Neural cell (in vitro differentiated cells): ENCODE measurements around the gene ITPRID1. TPM values are rescaled to one million over a fixed set of nuclear protein-coding genes. Genes with fewer than 3 reads are reported as not detected.

Source experiments
- H2AFZ ChIP-seq: fragments of 200-600, 300-800 bp; sonication (generic), shearing (Covaris generic); 2 replicates; pipeline ENCODE4 v1.6.0; 2014; ENCODE audit warnings: low read depth, mild to moderate bottlenecking, antibody characterized with exemption, low read length, moderate library complexity
- H3F3A ChIP-seq: fragments of 200-600 bp; shearing (Covaris generic); 2 replicates; pipeline ENCODE4 v1.6.1; 2016; ENCODE audit warnings: mild to moderate bottlenecking, moderate library complexity, mixed read lengths, antibody characterized with exemption, low read length; ENCODE audit not compliant: insufficient read depth, poor library complexity, severe bottlenecking
- H3K27ac ChIP-seq: fragments of 200-600, 300-800 bp; sonication (generic), shearing (Covaris generic); 2 replicates; pipeline ENCODE4 v1.5.1; 2014; ENCODE audit warnings: mild to moderate bottlenecking, low read length, moderate library complexity
- H3K27me3 ChIP-seq: fragments of 300-800, 200-600 bp; sonication (generic), shearing (Covaris generic); 2 replicates; pipeline ENCODE4 v1.6.0; 2014; ENCODE audit warnings: mild to moderate bottlenecking, low read depth, low read length, moderate library complexity; ENCODE audit not compliant: insufficient read depth
- H3K36me3 ChIP-seq: fragments of 300-800, 200-600 bp; sonication (generic), shearing (Covaris generic); 2 replicates; pipeline ENCODE4 v1.5.1; 2014; ENCODE audit warnings: mild to moderate bottlenecking, antibody characterized with exemption, low read length, moderate library complexity; ENCODE audit not compliant: insufficient read depth
- H3K4me2 ChIP-seq: fragments of 300-800, 200-600 bp; sonication (generic), shearing (Covaris generic); 2 replicates; pipeline ENCODE4 v1.6.0; 2014; ENCODE audit warnings: mild to moderate bottlenecking, low read length
- H3K4me3 ChIP-seq: fragments of 300-800, 200-600 bp; sonication (generic), shearing (Covaris generic); 2 replicates; pipeline ENCODE4 v1.5.1; 2014; ENCODE audit warnings: mild to moderate bottlenecking, low read length, moderate library complexity
- H3K79me2 ChIP-seq: fragments of 200-600 bp; shearing (Covaris generic); replicated peaks from 2 replicates; pipeline ENCODE4 v1.6.0; 2014; ENCODE audit warnings: mild to moderate bottlenecking, low read length, moderate library complexity; ENCODE audit not compliant: insufficient read depth
- H3K9ac ChIP-seq: fragments of 300-800, 200-600 bp; sonication (generic), shearing (Covaris generic); 2 replicates; pipeline ENCODE4 v1.6.1; 2016; ENCODE audit warnings: mild to moderate bottlenecking, low read length, mixed read lengths
- H3K9me2 ChIP-seq: fragments of 200-600 bp; shearing (Covaris generic); 2 replicates; pipeline ENCODE4 v1.6.1; 2016; ENCODE audit warnings: mild to moderate bottlenecking, low read length, mixed read lengths; ENCODE audit not compliant: insufficient read depth
- H3K9me3 ChIP-seq: fragments of 200-600, 300-800 bp; sonication (generic), shearing (Covaris generic); 2 replicates; pipeline ENCODE4 v1.6.1; 2016; ENCODE audit warnings: mild to moderate bottlenecking, mixed run types, low read length, moderate library complexity, mixed read lengths
- H4K20me1 ChIP-seq: fragments of 200-600 bp; shearing (Covaris generic); 2 replicates; pipeline ENCODE4 v1.6.1; 2016; ENCODE audit warnings: mild to moderate bottlenecking, mixed run types; ENCODE audit not compliant: insufficient read depth
- CTCF ChIP-seq: fragments of 450-650 bp; IDR thresholded peaks from 2 replicates; pipeline ENCODE4 v1.5.1; 2014; ENCODE audit warnings: antibody characterized with exemption, mild to moderate bottlenecking, moderate library complexity; ENCODE audit not compliant: poor library complexity, severe bottlenecking
- EP300 ChIP-seq: fragments of 450-650 bp; conservative IDR thresholded peaks from 2 replicates; pipeline ENCODE4 v1.6.1; 2014; ENCODE audit warnings: antibody characterized with exemption, mild to moderate bottlenecking, moderate library complexity; ENCODE audit not compliant: poor library complexity, severe bottlenecking
- EZH2 ChIP-seq: fragments of 200-600, 300-800 bp; shearing (Covaris generic), sonication (generic); IDR thresholded peaks from 2 replicates; pipeline ENCODE4 v1.6.1; 2014; ENCODE audit warnings: antibody characterized with exemption, low read length, borderline replicate concordance, mild to moderate bottlenecking; ENCODE audit not compliant: insufficient read depth, poor library complexity, severe bottlenecking
- MXI1 ChIP-seq: fragments of 450-650 bp; conservative IDR thresholded peaks from 2 replicates; pipeline ENCODE4 v1.6.1; 2014; ENCODE audit warnings: antibody characterized with exemption, mild to moderate bottlenecking; ENCODE audit not compliant: poor library complexity, severe bottlenecking
- POLR2AphosphoS5 ChIP-seq: IDR thresholded peaks from 2 replicates; pipeline ENCODE4 v1.6.1; 2012
- RAD21 ChIP-seq: fragments of 450-650 bp; conservative IDR thresholded peaks from 2 replicates; pipeline ENCODE4 v1.6.1; 2014; ENCODE audit warnings: antibody characterized with exemption, mild to moderate bottlenecking, moderate library complexity
- REST ChIP-seq: IDR thresholded peaks from 2 replicates; pipeline ENCODE4 v1.6.1; 2012; ENCODE audit warnings: borderline replicate concordance
- SMC3 ChIP-seq: fragments of 450-650 bp; conservative IDR thresholded peaks from 2 replicates; pipeline ENCODE4 v1.6.1; 2014; ENCODE audit warnings: antibody characterized with exemption, mild to moderate bottlenecking, moderate library complexity; ENCODE audit not compliant: poor library complexity
- TAF1 ChIP-seq: IDR thresholded peaks from 2 replicates; pipeline ENCODE4 v1.6.1; 2012; ENCODE audit warnings: low read depth
- polyA plus RNA-seq: library from polyadenylated mRNA; depleted of rRNA; stranded (reverse); fragments of >200 nt; gene quantifications from 2 replicates; pipeline ENCODE4 v1.2.3, GENCODE V29; 2014

ITPRID1 gene
- polyA plus RNA-seq, 1 donor from 2014 or later: not detected

- TF ChIP-seq POLR2AphosphoS5 (no peak), EP300 (no peak), CTCF (no peak), REST (no peak), TAF1 (no peak), EZH2 (no peak), SMC3 (no peak), MXI1 (no peak), RAD21 (no peak)
- Histone ChIP-seq H3K9ac (no peak overlapping the region), H3K4me3 (no peak overlapping the region), H3F3A (no peaks in the 10 kb centered on the region), H3K9me3 (no peaks in the 10 kb centered on the region), H3K79me2 (no peaks in the 10 kb centered on the region), H3K9me2 (no peaks in the 10 kb centered on the region), H3K4me2 (no peak overlapping the region), H2AFZ (no peak overlapping the region), H4K20me1 (no peaks in the 10 kb centered on the region), H3K36me3 (no peaks in the 10 kb centered on the region), H3K27ac (no peak overlapping the region), H3K27me3 (no peaks in the 10 kb centered on the region)
Observed at GRCh38 chr7:31494421-31494820, 19.5 kb upstream of the ITPRID1 start.

- Histone ChIP-seq H3F3A (no peaks in the 10 kb centered on the region), H3K4me2 (no peak overlapping the region), H3K9me2 (no peaks in the 10 kb centered on the region), H3K4me3 (no peak overlapping the region), H2AFZ (no peak overlapping the region), H3K36me3 (no peaks in the 10 kb centered on the region), H3K9ac (no peak overlapping the region), H3K79me2 (no peaks in the 10 kb centered on the region), H3K27me3 (no peaks in the 10 kb centered on the region), H3K9me3 (no peaks in the 10 kb centered on the region), H4K20me1 (no peaks in the 10 kb centered on the region), H3K27ac (no peak overlapping the region)
- TF ChIP-seq REST (no peak), POLR2AphosphoS5 (no peak), EP300 (no peak), EZH2 (no peak), CTCF (no peak), SMC3 (no peak), RAD21 (no peak), TAF1 (no peak), MXI1 (no peak)
Observed at GRCh38 chr7:31495653-31496052, 18.2 kb upstream of the ITPRID1 start.
